Caco-2 (cell line): ENCODE data around the gene SLC9C2. TPM values are rescaled to one million over a fixed set of nuclear protein-coding genes. Genes with fewer than 3 reads are reported as not detected.

Experiments used
- BruUV-seq: library from RNA; stranded (reverse); fragments of 400-500 nt; replicated peaks from 2 replicates; lab custom pipeline; 2021; lab: Mats Ljungman, UMichigan
- CTCF ChIA-PET: fragments of 300-600 bp; sonication (Branson Sonifier 250); formaldehyde crosslinking; loops from one replicate; lab custom pipeline; 2022; ENCODE audit warnings: antibody characterized with exemption; lab: Charles Lee
- POLR2A ChIA-PET: fragments of 300-600 bp; sonication (Branson Sonifier 250); formaldehyde crosslinking; loops from one replicate; lab custom pipeline; 2022; ENCODE audit warnings: antibody characterized with exemption; lab: Charles Lee
- DNase-seq, 2 experiments: peaks; one replicate each; pipeline versions ENCODE4 v3.0.0 to v3.0.0-alpha.2; 2020 to 2022
- H3K27me3 ChIP-seq: replicated peaks from 2 replicates; pipeline ENCODE4 v1.6.0; 2011; ENCODE audit warnings: low read length; ENCODE audit not compliant: control insufficient read depth, insufficient read depth
- H3K36me3 ChIP-seq: 2 replicates; pipeline ENCODE4 v1.5.1; 2011; ENCODE audit warnings: low read length; ENCODE audit not compliant: control insufficient read depth, insufficient read depth
- H3K4me1 ChIP-seq: fragments of 250-450 bp; sonication (Bioruptor Pico); 2 replicates; pipeline ENCODE4 v1.5.1; 2020; ENCODE audit warnings: mild to moderate bottlenecking
- H3K4me3 ChIP-seq: 2 replicates; pipeline ENCODE4 v1.5.1; 2011; ENCODE audit warnings: low read depth, mild to moderate bottlenecking, control low read depth, low read length
- H3K9me3 ChIP-seq: fragments of 250-450 bp; sonication (Bioruptor Pico); 2 replicates; pipeline ENCODE4 v1.5.1; 2020; ENCODE audit warnings: mild to moderate bottlenecking, moderate library complexity
- H3K27ac Mint-ChIP-seq: one replicate; pipeline ENCODE4 v1.8.0; 2022; ENCODE audit warnings: mixed read lengths; ENCODE audit not compliant: unreplicated experiment
- H3K27me3 Mint-ChIP-seq: one replicate; pipeline ENCODE4 v1.8.0; 2022; ENCODE audit warnings: mixed read lengths; ENCODE audit not compliant: insufficient read depth, unreplicated experiment
- H3K36me3 Mint-ChIP-seq: one replicate; pipeline ENCODE4 v1.8.0; 2022; ENCODE audit warnings: mild to moderate bottlenecking, mixed read lengths; ENCODE audit not compliant: insufficient read depth, unreplicated experiment
- H3K4me1 Mint-ChIP-seq: one replicate; pipeline ENCODE4 v1.8.0; 2022; ENCODE audit warnings: low read depth, mixed read lengths; ENCODE audit not compliant: unreplicated experiment
- H3K4me3 Mint-ChIP-seq: one replicate; pipeline ENCODE4 v1.8.0; 2022; ENCODE audit warnings: mild to moderate bottlenecking, moderate library complexity, mixed read lengths; ENCODE audit not compliant: unreplicated experiment
- H3K9me3 Mint-ChIP-seq: one replicate; pipeline ENCODE4 v1.8.0; 2022; ENCODE audit warnings: mixed read lengths; ENCODE audit not compliant: unreplicated experiment
- intact Hi-C: fragments of 100-400 bp; cut with micrococcal nuclease; formaldehyde crosslinking; loops from one replicate; pipeline ENCODE4 v1.10.0; 2022; ENCODE audit not compliant: unreplicated experiment
- total RNA-seq: library from RNA; stranded (reverse); gene quantifications from 2 replicates; pipeline ENCODE4 v1.2.3, GENCODE V29; 2022
- TF ChIP-seq, protein P1 (sequence below), 2 experiments: fragments of 200-600 bp in 1 of 2; IDR thresholded peaks; 1 replicate in 1 of 2; 2 replicates in 1 of 2; pipeline versions ENCODE4 v1.5.1 to v1.8.0; 2011 to 2022; ENCODE audit warnings: antibody characterized with exemption in 1 of 2, control low read depth in 1 of 2, inconsistent platforms in 1 of 2, low read depth in 1 of 2, low read length in 1 of 2, mild to moderate bottlenecking in 1 of 2, moderate library complexity in 1 of 2; ENCODE audit not compliant: insufficient read depth in 1 of 2, severe bottlenecking in 1 of 2, unreplicated experiment in 1 of 2

The SLC9C2 gene
- total RNA-seq, 1 experiment from 2014 or later: not detected

DNA sequence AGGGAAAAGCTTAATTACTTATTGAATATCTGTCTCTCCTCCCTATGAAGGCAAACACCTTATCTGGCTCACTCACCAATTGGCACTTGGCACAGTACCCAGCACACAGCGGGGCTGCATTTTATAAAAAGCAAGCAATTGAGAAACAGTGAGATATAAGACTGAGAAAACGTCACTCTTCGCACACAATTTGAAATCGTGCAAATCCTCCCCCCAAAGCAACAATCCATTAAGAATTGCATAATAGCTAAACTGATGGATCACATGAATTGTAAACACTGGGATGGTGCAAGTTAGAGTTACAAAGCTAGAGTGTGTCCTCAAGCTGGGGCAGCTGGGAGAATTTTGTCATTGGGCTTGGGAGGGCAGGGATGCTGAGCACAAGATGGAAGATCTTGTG lies 98.6 kb downstream of the SLC9C2 start:
- no peaks in the 10 kb centered on the region for H3K27me3 Mint-ChIP-seq
- H3K27ac Mint-ChIP-seq: no peak overlapping the region
- no peak for DNase-seq
- H3K36me3 ChIP-seq: no peaks in the 10 kb centered on the region
- H3K27me3 ChIP-seq: no peaks in the 10 kb centered on the region; the same call in 1 of the 2 replicates
- BruUV-seq: no TSS peak
- no peaks in the 10 kb centered on the region for H3K9me3 Mint-ChIP-seq
- peaks cover 10% of the 10 kb centered on the region for H3K4me1 Mint-ChIP-seq
- intact Hi-C loops: no loop called here
- peaks cover 14% of the 10 kb centered on the region; the same call in 1 of the 2 replicates for H3K4me1 ChIP-seq
- ChIA-PET POLR2A (interaction anchor here (1.3 kb wide), 1 partner anchor 364 kb away, joined by 3 read pairs; the partner anchor contains the start of gene ZBTB37), CTCF (no interaction called here)
- no peaks in the 10 kb centered on the region for H3K9me3 ChIP-seq
- H3K4me3 ChIP-seq: no peak overlapping the region
- H3K4me3 Mint-ChIP-seq: no peak overlapping the region
- TF ChIP-seq, protein P1, sequence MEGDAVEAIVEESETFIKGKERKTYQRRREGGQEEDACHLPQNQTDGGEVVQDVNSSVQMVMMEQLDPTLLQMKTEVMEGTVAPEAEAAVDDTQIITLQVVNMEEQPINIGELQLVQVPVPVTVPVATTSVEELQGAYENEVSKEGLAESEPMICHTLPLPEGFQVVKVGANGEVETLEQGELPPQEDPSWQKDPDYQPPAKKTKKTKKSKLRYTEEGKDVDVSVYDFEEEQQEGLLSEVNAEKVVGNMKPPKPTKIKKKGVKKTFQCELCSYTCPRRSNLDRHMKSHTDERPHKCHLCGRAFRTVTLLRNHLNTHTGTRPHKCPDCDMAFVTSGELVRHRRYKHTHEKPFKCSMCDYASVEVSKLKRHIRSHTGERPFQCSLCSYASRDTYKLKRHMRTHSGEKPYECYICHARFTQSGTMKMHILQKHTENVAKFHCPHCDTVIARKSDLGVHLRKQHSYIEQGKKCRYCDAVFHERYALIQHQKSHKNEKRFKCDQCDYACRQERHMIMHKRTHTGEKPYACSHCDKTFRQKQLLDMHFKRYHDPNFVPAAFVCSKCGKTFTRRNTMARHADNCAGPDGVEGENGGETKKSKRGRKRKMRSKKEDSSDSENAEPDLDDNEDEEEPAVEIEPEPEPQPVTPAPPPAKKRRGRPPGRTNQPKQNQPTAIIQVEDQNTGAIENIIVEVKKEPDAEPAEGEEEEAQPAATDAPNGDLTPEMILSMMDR (IDR thresholded peaks at IDR 0.05; ENCODE audit: insufficient read depth in 1 of 2, low read depth in 1 of 2, low read length in 1 of 2, severe bottlenecking in 1 of 2, unreplicated experiment in 1 of 2): no peak
- no peaks in the 10 kb centered on the region for H3K36me3 Mint-ChIP-seq

GRCh38 chr1:173503391-173503790 lies 99.5 kb downstream of the SLC9C2 start:
- Histone ChIP-seq H3K4me3 (no peak overlapping the region), H3K36me3 (no peaks in the 10 kb centered on the region), H3K4me1 (peaks cover 14% of the 10 kb centered on the region; the same call in 1 of the 2 replicates), H3K9me3 (peaks cover 3% of the 10 kb centered on the region; the same call in 1 of the 2 replicates), H3K27me3 (no peaks in the 10 kb centered on the region; the same call in 1 of the 2 replicates)
- Mint-ChIP-seq H3K36me3 (no peaks in the 10 kb centered on the region), H3K27me3 (no peaks in the 10 kb centered on the region), H3K4me3 (no peak overlapping the region), H3K9me3 (no peaks in the 10 kb centered on the region), H3K4me1 (peaks cover 10% of the 10 kb centered on the region), H3K27ac (no peak overlapping the region)
- TF ChIP-seq, protein P1 (IDR thresholded peaks at IDR 0.05; ENCODE audit: insufficient read depth in 1 of 2, low read depth in 1 of 2, low read length in 1 of 2, severe bottlenecking in 1 of 2, unreplicated experiment in 1 of 2): no peak
- ChIA-PET CTCF (no interaction called here), POLR2A (no interaction called here)
- intact Hi-C loops: no loop called here
- peak in 1 of 2 experiments; percentile 20 for DNase-seq
- no TSS peak for BruUV-seq

DNA sequence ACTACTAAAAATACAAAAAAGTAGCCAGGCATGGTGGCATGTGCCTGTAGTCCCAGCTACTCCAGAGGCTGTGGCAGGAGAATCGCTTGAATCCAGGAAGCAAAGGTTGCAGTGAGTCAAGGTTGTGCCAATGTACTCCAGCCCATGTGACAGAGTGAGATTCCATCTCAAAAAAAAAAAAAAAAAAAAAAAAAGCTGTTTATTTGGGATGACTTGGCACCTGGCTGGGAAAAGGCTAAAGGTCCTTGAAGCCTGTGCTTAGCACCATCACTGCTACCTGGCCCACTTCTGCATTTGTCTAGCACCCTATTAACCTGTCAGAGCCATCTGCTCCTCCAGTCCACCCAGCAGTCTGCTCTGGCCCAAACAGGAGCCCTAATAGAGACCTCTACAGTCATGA lies 100.8 kb downstream of the SLC9C2 start:
- Mint-ChIP-seq H3K9me3 (peaks cover 6% of the 10 kb centered on the region), H3K4me1 (peaks cover 2% of the 10 kb centered on the region), H3K27me3 (no peaks in the 10 kb centered on the region), H3K27ac (no peak overlapping the region), H3K4me3 (no peak overlapping the region), H3K36me3 (no peaks in the 10 kb centered on the region)
- H3K4me1 ChIP-seq: peaks cover 6% of the 10 kb centered on the region; the same call in 1 of the 2 replicates
- no peaks in the 10 kb centered on the region; the same call in 1 of the 2 replicates for H3K27me3 ChIP-seq
- peaks cover 3% of the 10 kb centered on the region; the same call in 1 of the 2 replicates for H3K9me3 ChIP-seq
- DNase-seq: no peak
- POLR2A ChIA-PET: no interaction called here
- H3K36me3 ChIP-seq: no peaks in the 10 kb centered on the region
- intact Hi-C loops: no loop called here
- TF ChIP-seq, protein P1 (IDR thresholded peaks at IDR 0.05; ENCODE audit: insufficient read depth in 1 of 2, low read depth in 1 of 2, low read length in 1 of 2, severe bottlenecking in 1 of 2, unreplicated experiment in 1 of 2): no peak
- CTCF ChIA-PET: no interaction called here
- no peak overlapping the region for H3K4me3 ChIP-seq
- BruUV-seq: no TSS peak
